Measurements from ENCODE around the gene ZNF26.

- no peak for TF ChIP-seq POU2F2 (IDR thresholded peaks at IDR 0.05; ENCODE audit: low read depth, low read length)
- TF ChIP-seq POLR2A (IDR thresholded peaks at IDR 0.05; ENCODE audit: low read depth, low read length) = no peak
- TF ChIP-seq POLR2AphosphoS5 (IDR thresholded peaks at IDR 0.05; ENCODE audit: low read depth, low read length) = no peak
- TF ChIP-seq PAX5 (IDR thresholded peaks at IDR 0.05; ENCODE audit: insufficient read depth, low read length, severe bottlenecking) = no peak
- TF ChIP-seq SPI1 (IDR thresholded peaks at IDR 0.05; ENCODE audit: low read depth, low read length) = no peak
Measured at GRCh38 chr12:132942611-132943010, 43.6 kb upstream of the ZNF26 start.

All from GM12891 (cell line).